ENCODE measurements around the gene TINCR. TPM values are rescaled to one million over a fixed set of nuclear protein-coding genes. Genes with fewer than 3 reads are reported as not detected.

Gene TINCR
- total RNA-seq, 4 donors from 2014 or later, result 0.35 to 0.64 (median 0.44) TPM

GRCh38 chr19:5592531-5593342 is 25.0 kb upstream of the TINCR start:
- 73 to 81% methylated on average over 7 to 19 of the region's 24 CpGs for WGBS, 2 donors (ENCODE audit: low coverage in 1 of 2)
- H3K9me3 ChIP-seq, result no peaks in the 10 kb centered on the region
- H3K27me3 ChIP-seq, result no peaks in the 10 kb centered on the region
- H3K36me3 ChIP-seq, result peaks cover 3 to 100% of the 10 kb centered on the region in 2 donors
- H3K4me1 ChIP-seq, result no peaks in the 10 kb centered on the region
- no peak for ATAC-seq
- no peak overlapping the region for H3K4me3 ChIP-seq
- no peak overlapping the region for H3K27ac ChIP-seq
- no peak for TF ChIP-seq POLR2A (IDR thresholded peaks at IDR 0.05)
- TF ChIP-seq POLR2AphosphoS5 (IDR thresholded peaks at IDR 0.05), result no peak
- TF ChIP-seq EP300 (IDR thresholded peaks at IDR 0.05), result no peak
- TF ChIP-seq, protein P1, sequence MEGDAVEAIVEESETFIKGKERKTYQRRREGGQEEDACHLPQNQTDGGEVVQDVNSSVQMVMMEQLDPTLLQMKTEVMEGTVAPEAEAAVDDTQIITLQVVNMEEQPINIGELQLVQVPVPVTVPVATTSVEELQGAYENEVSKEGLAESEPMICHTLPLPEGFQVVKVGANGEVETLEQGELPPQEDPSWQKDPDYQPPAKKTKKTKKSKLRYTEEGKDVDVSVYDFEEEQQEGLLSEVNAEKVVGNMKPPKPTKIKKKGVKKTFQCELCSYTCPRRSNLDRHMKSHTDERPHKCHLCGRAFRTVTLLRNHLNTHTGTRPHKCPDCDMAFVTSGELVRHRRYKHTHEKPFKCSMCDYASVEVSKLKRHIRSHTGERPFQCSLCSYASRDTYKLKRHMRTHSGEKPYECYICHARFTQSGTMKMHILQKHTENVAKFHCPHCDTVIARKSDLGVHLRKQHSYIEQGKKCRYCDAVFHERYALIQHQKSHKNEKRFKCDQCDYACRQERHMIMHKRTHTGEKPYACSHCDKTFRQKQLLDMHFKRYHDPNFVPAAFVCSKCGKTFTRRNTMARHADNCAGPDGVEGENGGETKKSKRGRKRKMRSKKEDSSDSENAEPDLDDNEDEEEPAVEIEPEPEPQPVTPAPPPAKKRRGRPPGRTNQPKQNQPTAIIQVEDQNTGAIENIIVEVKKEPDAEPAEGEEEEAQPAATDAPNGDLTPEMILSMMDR (IDR thresholded peaks at IDR 0.05), result no peak

DNA sequence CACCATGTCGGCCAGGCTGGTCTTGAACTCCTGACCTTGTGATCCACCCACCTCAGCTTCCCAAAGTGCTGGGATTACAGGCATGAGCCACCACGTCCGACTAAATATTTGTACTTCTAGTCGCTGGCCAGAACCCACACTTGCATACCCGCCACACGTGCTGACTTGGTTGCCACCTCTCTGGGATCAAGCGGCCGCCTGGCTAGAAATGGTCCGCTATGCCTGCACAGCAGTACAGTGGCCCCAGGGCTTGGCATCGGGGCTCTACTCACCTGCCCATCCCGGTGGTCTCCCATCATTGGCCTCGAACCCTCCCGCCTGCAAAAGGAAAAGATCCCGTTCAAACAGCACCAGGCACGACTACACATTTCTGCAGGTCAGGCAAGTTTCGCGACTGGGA is 23.7 kb upstream of the TINCR start:
- 83 to 86% methylated on average over 4 of the region's 17 CpGs for WGBS, 2 donors (ENCODE audit: low coverage in 1 of 2)
- no peak for ATAC-seq
- H3K36me3 ChIP-seq, result peaks cover 0 to 100% of the 10 kb centered on the region in 2 donors

DNA sequence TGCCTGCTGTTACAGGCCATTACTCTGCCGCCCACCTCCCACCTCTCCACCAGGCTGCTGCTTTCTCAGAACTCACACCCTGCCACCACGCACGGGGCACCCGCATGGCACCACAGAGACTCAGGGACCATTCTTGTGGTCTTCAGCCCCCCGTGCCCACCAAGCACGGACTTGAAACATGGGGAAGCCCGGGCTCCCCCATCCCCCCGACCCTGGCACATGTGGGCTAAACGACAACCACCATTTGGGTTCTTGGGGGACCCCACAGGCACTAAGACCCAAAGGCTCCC is 23.1 kb upstream of the TINCR start:
- H3K36me3 ChIP-seq, result peaks cover 0 to 100% of the 10 kb centered on the region in 2 donors
- H3K27ac ChIP-seq, result no peak overlapping the region
- no peaks in the 10 kb centered on the region for H3K9me3 ChIP-seq
- no peak for ATAC-seq
- H3K27me3 ChIP-seq, result no peaks in the 10 kb centered on the region
- 60 to 80% methylated on average over 1 of the region's 9 CpGs for WGBS, 2 donors (ENCODE audit: low coverage in 1 of 2)
- TF ChIP-seq, protein P1 (IDR thresholded peaks at IDR 0.05), result no peak
- no peak for TF ChIP-seq POLR2AphosphoS5 (IDR thresholded peaks at IDR 0.05)
- TF ChIP-seq POLR2A (IDR thresholded peaks at IDR 0.05), result no peak
- no peak for TF ChIP-seq EP300 (IDR thresholded peaks at IDR 0.05)
- H3K4me3 ChIP-seq, result no peak overlapping the region
- H3K4me1 ChIP-seq, result peaks cover 0 to 10% (median 5%) of the 10 kb centered on the region in 3 donors

More for the DNA sequence above, 23.7 kb upstream of the TINCR start:
- no peak overlapping the region for H3K4me3 ChIP-seq
- no peak overlapping the region for H3K27ac ChIP-seq
- no peaks in the 10 kb centered on the region for H3K27me3 ChIP-seq
- no peaks in the 10 kb centered on the region for H3K9me3 ChIP-seq
- TF ChIP-seq, protein P1 (IDR thresholded peaks at IDR 0.05), result no peak
- TF ChIP-seq EP300 (IDR thresholded peaks at IDR 0.05) (no peak), POLR2A (IDR thresholded peaks at IDR 0.05) (no peak), POLR2AphosphoS5 (IDR thresholded peaks at IDR 0.05) (no peak)
- H3K4me1 ChIP-seq, result peaks cover 0 to 3% (median 0%) of the 10 kb centered on the region in 3 donors

DNA sequence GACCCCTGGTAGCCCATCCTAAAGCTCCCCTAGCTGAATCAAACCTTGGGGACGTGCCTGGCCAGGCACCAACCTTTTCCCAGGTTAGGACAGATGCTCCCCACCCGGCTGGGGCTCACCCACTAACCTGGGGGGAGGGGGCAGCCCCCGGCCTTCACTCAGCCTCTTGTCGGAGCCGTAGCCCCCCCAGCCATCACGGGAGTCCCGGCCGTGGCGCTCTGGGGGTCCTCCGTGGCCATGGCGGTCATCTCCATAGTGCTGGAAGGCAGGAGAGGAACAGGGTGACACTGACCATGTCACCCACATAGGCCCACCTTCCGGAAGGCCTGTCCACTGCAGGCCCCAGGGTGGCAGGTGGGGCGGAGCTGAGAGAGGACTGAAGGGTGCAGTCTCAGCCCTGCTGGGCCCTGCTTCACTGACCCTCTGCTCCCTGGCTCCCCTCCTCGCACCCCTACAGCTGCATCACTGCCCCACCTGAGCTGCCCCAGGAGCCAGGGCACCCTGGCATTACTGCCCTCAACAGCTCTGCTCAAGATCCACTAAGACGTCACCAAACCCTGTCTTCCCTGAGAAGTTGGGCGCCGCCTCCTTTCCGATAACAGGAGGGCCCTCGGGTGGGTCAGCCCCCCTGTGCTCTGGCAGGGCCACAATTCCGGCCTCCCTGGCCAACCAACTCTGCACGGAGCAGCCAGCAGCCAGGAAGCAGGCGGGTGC is 22.6 kb upstream of the TINCR start:
- peaks cover 0 to 15% (median 6%) of the 10 kb centered on the region in 3 donors for H3K4me1 ChIP-seq
- peaks cover 0 to 99% of the 10 kb centered on the region in 2 donors for H3K36me3 ChIP-seq
- no peak for ATAC-seq
- H3K27ac ChIP-seq, result no peak overlapping the region
- 90% methylated on average over 2 of the region's 22 CpGs; no CpG with 5 or more reads in 1 of the 2 donors for WGBS, 2 donors (ENCODE audit: low coverage in 1 of 2)
- H3K9me3 ChIP-seq, result no peaks in the 10 kb centered on the region
- TF ChIP-seq POLR2AphosphoS5 (IDR thresholded peaks at IDR 0.05) (no peak), POLR2A (IDR thresholded peaks at IDR 0.05) (no peak), EP300 (IDR thresholded peaks at IDR 0.05) (no peak)
- TF ChIP-seq, protein P1 (IDR thresholded peaks at IDR 0.05), result no peak
- H3K27me3 ChIP-seq, result no peaks in the 10 kb centered on the region
- no peak overlapping the region for H3K4me3 ChIP-seq

Measured in gastroesophageal sphincter (tissue), 4 donors.